GM23338 (cell line): ENCODE measurements around the gene RAPGEF4.

ENCODE experiments used
- CREB1 ChIP-seq: fragments of 250-450 bp; sonication (Bioruptor Pico); IDR thresholded peaks from 2 replicates; pipeline ENCODE4 v1.5.0; 2020; ENCODE audit warnings: low read depth, mild to moderate bottlenecking, moderate library complexity
- CTCF ChIP-seq, 2 experiments: fragments of 200-600 bp in 1 of 2; sonication (generic) in 1 of 2; conservative IDR thresholded peaks; 2 replicates each; pipeline versions ENCODE4 v1.5.1 to v1.6.1; 2016 to 2017; ENCODE audit warnings: antibody characterized with exemption in 2 of 2, low read depth in 2 of 2, mild to moderate bottlenecking in 2 of 2, moderate library complexity in 1 of 2
- EZH2 ChIP-seq: fragments of 200-600 bp; sonication (generic); IDR thresholded peaks from one replicate; pipeline ENCODE4 v1.8.0; 2017; ENCODE audit warnings: antibody characterized with exemption, mild to moderate bottlenecking, low read depth; ENCODE audit not compliant: unreplicated experiment
- EZH2phosphoT487 ChIP-seq: fragments of 200-600 bp; sonication (generic); IDR thresholded peaks from one replicate; pipeline ENCODE4 v1.8.1; 2018; ENCODE audit warnings: antibody characterized with exemption; ENCODE audit not compliant: unreplicated experiment
- POLR2AphosphoS5 ChIP-seq: IDR thresholded peaks from 2 replicates; pipeline ENCODE4 v1.6.1; 2016; ENCODE audit warnings: antibody characterized with exemption, low read depth
- REST ChIP-seq: IDR thresholded peaks from one replicate; pipeline ENCODE4 v1.6.1; 2018; ENCODE audit warnings: antibody characterized with exemption; ENCODE audit not compliant: unreplicated experiment
- STAT1 ChIP-seq: IDR thresholded peaks from one replicate; pipeline ENCODE4 v1.6.1; 2016; ENCODE audit warnings: antibody characterized with exemption; ENCODE audit not compliant: unreplicated experiment
- ZNF114 ChIP-seq: fragments of 250-450 bp; sonication (Bioruptor Pico); IDR thresholded peaks from 2 replicates; pipeline ENCODE4 v1.5.0; 2020; ENCODE audit warnings: mild to moderate bottlenecking, moderate library complexity
- ZNF462 ChIP-seq: fragments of 250-450 bp; sonication (Bioruptor Pico); IDR thresholded peaks from 2 replicates; pipeline ENCODE4 v1.5.0; 2020; ENCODE audit warnings: mild to moderate bottlenecking, moderate library complexity

GRCh38 chr2:172924097-172924660 lies 188.5 kb downstream of the RAPGEF4 start:
- TF ChIP-seq EZH2 = no peak
- TF ChIP-seq POLR2AphosphoS5 = no peak
- no peak for TF ChIP-seq CREB1
- no peak for TF ChIP-seq REST
- TF ChIP-seq CTCF (conservative IDR thresholded peaks at IDR 0.05; ENCODE audit: low read depth in 2 of 2) = no peak
- TF ChIP-seq ZNF114 (CRISPR knock-in tag) = no peak
- no peak for TF ChIP-seq EZH2phosphoT487
- no peak for TF ChIP-seq STAT1
- no peak for TF ChIP-seq ZNF462
